ENCODE measurements around the gene FRMPD2.

Gene FRMPD2

DNA sequence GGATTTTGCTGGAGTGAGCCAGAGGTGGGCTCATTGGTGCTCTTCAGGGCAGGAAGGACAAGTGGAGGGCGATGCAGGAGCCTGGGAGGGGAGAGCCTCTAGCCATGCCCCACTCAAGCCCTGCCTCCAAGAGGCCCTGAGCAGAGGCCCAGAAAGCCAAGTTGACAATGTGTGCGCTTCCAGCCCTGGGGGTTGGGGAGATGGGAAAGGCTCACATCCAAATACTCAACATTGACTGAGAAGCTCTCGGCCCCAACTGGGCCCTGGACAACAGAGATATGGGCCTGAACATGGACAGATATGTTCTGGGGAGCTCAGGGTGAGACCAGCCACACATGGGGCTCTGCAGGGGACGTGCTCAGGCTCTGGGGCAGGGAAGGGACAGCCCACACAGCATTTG, 39.0 kb downstream of the FRMPD2 start:
- no peak overlapping the region for H3K4me3 ChIP-seq (ENCODE audit: low read depth, low read length)
- TF ChIP-seq, protein P1, sequence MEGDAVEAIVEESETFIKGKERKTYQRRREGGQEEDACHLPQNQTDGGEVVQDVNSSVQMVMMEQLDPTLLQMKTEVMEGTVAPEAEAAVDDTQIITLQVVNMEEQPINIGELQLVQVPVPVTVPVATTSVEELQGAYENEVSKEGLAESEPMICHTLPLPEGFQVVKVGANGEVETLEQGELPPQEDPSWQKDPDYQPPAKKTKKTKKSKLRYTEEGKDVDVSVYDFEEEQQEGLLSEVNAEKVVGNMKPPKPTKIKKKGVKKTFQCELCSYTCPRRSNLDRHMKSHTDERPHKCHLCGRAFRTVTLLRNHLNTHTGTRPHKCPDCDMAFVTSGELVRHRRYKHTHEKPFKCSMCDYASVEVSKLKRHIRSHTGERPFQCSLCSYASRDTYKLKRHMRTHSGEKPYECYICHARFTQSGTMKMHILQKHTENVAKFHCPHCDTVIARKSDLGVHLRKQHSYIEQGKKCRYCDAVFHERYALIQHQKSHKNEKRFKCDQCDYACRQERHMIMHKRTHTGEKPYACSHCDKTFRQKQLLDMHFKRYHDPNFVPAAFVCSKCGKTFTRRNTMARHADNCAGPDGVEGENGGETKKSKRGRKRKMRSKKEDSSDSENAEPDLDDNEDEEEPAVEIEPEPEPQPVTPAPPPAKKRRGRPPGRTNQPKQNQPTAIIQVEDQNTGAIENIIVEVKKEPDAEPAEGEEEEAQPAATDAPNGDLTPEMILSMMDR (IDR thresholded peaks at IDR 0.05; ENCODE audit: low read depth, low read length, missing control alignments): no peak
- DNase-seq (ENCODE audit: low read depth): no peak

GRCh38 chr10:48234787-48235186, 39.7 kb downstream of the FRMPD2 start:
- H3K4me3 ChIP-seq (ENCODE audit: low read depth, low read length): no peak overlapping the region
- no peak for DNase-seq (ENCODE audit: low read depth)
- TF ChIP-seq, protein P1 (IDR thresholded peaks at IDR 0.05; ENCODE audit: low read depth, low read length, missing control alignments): no peak

DNA sequence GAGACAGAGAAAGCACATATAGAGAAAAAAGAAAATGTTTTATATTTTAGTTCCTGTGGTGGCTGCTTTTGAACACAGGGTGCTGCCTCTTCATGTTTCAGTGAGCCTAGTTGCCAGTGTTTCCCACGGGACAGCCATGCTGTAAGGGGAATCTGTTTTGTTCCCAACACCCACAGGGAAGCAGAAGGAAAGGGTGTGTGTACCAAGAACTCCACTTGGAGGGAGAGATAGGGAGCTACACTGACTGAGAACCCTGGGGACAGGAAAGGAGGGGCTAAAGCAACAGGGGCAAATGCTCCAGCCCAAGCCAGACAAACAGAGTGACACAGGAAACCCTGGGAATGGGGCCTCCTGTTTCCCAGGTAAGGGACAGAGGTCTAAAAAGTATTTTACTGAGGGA, 40.2 kb downstream of the FRMPD2 start:
- no peak overlapping the region for H3K4me3 ChIP-seq (ENCODE audit: low read depth, low read length)
- TF ChIP-seq, protein P1 (IDR thresholded peaks at IDR 0.05; ENCODE audit: low read depth, low read length, missing control alignments): no peak
- DNase-seq (ENCODE audit: low read depth): no peak

DNA sequence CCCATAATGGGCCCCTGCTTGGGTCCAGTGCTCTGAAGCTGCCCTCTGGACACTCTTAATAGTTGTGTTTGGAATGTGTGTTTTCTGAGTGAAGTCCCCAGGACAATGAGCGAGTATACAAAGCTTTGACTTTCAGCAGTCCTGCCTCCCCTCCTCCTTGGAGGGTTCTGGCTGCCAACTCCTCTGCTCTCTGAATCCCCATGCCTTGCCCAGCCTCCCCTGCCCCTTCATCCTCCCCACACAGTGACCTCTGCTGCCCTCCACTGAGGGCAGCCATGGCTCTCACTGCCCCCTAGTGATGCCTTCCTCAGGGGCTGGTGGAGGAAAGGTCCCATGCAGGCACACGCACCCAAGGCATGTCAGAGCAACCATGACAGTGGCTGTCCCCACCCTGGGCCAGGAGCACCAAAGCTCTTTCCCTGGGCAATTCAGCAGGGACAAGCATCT, 40.9 kb downstream of the FRMPD2 start:
- no peak for DNase-seq (ENCODE audit: low read depth)
- TF ChIP-seq, protein P1 (IDR thresholded peaks at IDR 0.05; ENCODE audit: low read depth, low read length, missing control alignments): peak; percentile 9
- no peak overlapping the region for H3K4me3 ChIP-seq (ENCODE audit: low read depth, low read length)

DNA sequence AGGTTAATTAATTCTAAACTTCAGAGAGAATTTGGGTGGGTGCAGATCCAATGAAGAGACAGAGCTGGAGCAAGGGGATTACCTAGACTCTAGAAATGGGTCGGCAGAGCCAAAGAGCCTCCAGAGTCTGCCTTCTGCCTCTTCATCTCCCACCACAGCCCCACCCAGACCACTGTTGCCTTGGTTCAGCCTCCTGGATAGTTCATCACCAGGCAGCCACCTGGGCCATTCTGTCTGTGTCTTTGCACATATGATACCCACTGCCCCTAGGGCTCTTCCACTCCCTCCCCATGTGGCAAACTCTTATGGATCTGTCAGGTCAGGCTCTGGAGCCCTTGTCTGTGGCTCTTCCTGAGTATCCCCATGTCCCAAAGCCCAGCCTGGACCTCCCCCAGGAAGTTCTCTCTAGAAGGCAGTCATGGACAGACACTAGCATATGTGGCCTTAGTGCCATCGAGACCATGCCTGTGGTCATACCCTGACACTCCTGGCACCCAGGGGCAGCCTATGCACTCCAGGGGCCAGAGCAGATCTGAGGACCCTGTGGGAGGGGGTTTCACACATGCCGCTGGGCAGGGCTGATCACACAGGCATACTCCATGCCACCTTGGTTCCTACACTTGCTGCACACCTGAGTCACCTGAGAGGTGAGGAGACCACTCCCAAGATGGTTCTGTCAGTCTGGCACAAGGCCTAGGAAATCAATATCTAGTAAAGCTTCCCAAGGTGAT, 41.6 kb downstream of the FRMPD2 start:
- TF ChIP-seq, protein P1 (IDR thresholded peaks at IDR 0.05; ENCODE audit: low read depth, low read length, missing control alignments): no peak
- DNase-seq (ENCODE audit: low read depth): no peak
- H3K4me3 ChIP-seq (ENCODE audit: low read depth, low read length): no peak overlapping the region

- no peak overlapping the region for H3K4me3 ChIP-seq (ENCODE audit: low read depth, low read length)
- TF ChIP-seq, protein P1 (IDR thresholded peaks at IDR 0.05; ENCODE audit: low read depth, low read length, missing control alignments): no peak
- DNase-seq (ENCODE audit: low read depth): peak; percentile 30
Observed at GRCh38 chr10:48231699-48232315, 42.7 kb downstream of the FRMPD2 start.
